ENCODE measurements around the gene DOCK1. TPM values are rescaled to one million over a fixed set of nuclear protein-coding genes. Genes with fewer than 3 reads are reported as not detected.

DOCK1 gene
- polyA plus RNA-seq, 1 of the 3 experiments (the other 2 are of a cell fraction), result 15.5 TPM

- H3K9me3 ChIP-seq, result no peaks in the 10 kb centered on the region
- no peak overlapping the region for H3K27ac ChIP-seq (ENCODE audit: low read depth in 2 of 2, low read length in 1 of 2)
- H3K36me3 ChIP-seq (replicated peaks in 1 of 2; ENCODE audit: control insufficient read depth in 1 of 2, insufficient read depth in 2 of 2, low read length in 1 of 2), result no peaks in the 10 kb centered on the region
- over 99% methylated on average over 8 of the region's 8 CpGs for WGBS (ENCODE audit: low lambda C conversion rate)
- H3F3A ChIP-seq (replicated peaks; ENCODE audit: insufficient read depth), result no peaks in the 10 kb centered on the region
- H3K9ac ChIP-seq, result no peak overlapping the region
- no peaks in the 10 kb centered on the region for H3K27me3 ChIP-seq (ENCODE audit: insufficient read depth)
- ChIA-PET POLR2A (no interaction called here), CTCF (no interaction called here)
- TF ChIP-seq NRF1 (IDR thresholded peaks at IDR 0.05; ENCODE audit: low read depth, low read length) (no peak), YY1 (IDR thresholded peaks at IDR 0.05; ENCODE audit: low read depth) (no peak), RAD21 (IDR thresholded peaks at IDR 0.05; ENCODE audit: low read length) (no peak), TCF12 (IDR thresholded peaks at IDR 0.05) (no peak), FOSL2 (IDR thresholded peaks at IDR 0.05; ENCODE audit: borderline replicate concordance, low read depth) (no peak), RFX5 (IDR thresholded peaks at IDR 0.05; ENCODE audit: low read length) (no peak), GATA2 (CRISPR knock-in tag; IDR thresholded peaks at IDR 0.05) (no peak), RXRA (IDR thresholded peaks at IDR 0.05; ENCODE audit: borderline replicate concordance, low read depth) (no peak), MAX (IDR thresholded peaks at IDR 0.05; ENCODE audit: low read depth) (no peak)
- TF ChIP-seq, protein P1, sequence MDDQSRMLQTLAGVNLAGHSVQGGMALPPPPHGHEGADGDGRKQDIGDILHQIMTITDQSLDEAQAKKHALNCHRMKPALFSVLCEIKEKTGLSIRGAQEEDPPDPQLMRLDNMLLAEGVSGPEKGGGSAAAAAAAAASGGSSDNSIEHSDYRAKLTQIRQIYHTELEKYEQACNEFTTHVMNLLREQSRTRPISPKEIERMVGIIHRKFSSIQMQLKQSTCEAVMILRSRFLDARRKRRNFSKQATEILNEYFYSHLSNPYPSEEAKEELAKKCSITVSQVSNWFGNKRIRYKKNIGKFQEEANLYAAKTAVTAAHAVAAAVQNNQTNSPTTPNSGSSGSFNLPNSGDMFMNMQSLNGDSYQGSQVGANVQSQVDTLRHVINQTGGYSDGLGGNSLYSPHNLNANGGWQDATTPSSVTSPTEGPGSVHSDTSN (IDR thresholded peaks at IDR 0.05), result no peak
- no peak overlapping the region for H3K4me3 ChIP-seq (ENCODE audit: low read depth in 2 of 2, low read length in 1 of 2)
- no peak for DNase-seq
- H3K79me2 ChIP-seq (ENCODE audit: insufficient read depth), result no peaks in the 10 kb centered on the region
- H3K4me2 ChIP-seq, result no peak overlapping the region
- H4K20me1 ChIP-seq (ENCODE audit: insufficient read depth), result peaks cover 16% of the 10 kb centered on the region; the same call in 1 of the 2 replicates
- H2AFZ ChIP-seq (ENCODE audit: low read depth), result no peak overlapping the region
- no peaks in the 10 kb centered on the region for H3K9me2 ChIP-seq
- H3K4me1 ChIP-seq (ENCODE audit: control insufficient read depth in 1 of 2, insufficient read depth in 2 of 2, low read depth in 1 of 2, low read length in 1 of 2), result peaks cover 0 to 3% of the 10 kb centered on the region in 2 experiments; a peak in 1 of 4 replicates
Observed at GRCh38 chr10:127200646-127201045, 295.4 kb downstream of the DOCK1 start.

DNA sequence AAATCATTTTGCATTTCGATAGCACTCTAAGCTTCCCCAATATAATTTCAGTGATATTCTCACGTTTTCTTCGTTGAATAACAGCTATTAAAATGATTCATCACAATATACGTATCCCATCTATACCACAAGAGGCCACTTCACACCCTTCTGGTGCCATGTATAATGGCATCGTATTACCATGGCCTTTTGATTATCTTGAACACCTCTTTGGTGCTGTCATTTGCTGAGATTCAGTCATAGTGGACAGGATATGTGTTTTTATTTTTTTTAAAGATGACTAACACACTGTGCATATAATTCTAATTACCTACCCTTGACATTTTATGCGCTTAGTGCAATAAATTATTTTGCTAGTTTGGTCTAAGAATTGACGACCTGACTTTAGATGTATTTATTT, 297.8 kb downstream of the DOCK1 start:
- TF ChIP-seq FOSL2 (IDR thresholded peaks at IDR 0.05; ENCODE audit: borderline replicate concordance, low read depth), result no peak
- TF ChIP-seq RFX5 (IDR thresholded peaks at IDR 0.05; ENCODE audit: low read length), result no peak
- TF ChIP-seq REST (IDR thresholded peaks at IDR 0.05; ENCODE audit: low read depth, low read length), result no peak
- TF ChIP-seq TAF1 (IDR thresholded peaks at IDR 0.05; ENCODE audit: borderline replicate concordance, low read depth, low read length), result no peak
- no peak for TF ChIP-seq IRF3 (IDR thresholded peaks at IDR 0.05; ENCODE audit: low read depth, low read length)
- TF ChIP-seq NRF1 (IDR thresholded peaks at IDR 0.05; ENCODE audit: low read depth, low read length), result no peak
- TF ChIP-seq RXRA (IDR thresholded peaks at IDR 0.05; ENCODE audit: borderline replicate concordance, low read depth), result no peak
- no peak for TF ChIP-seq GATA2 (CRISPR knock-in tag; IDR thresholded peaks at IDR 0.05)
- TF ChIP-seq POLR2AphosphoS5 (IDR thresholded peaks at IDR 0.05; ENCODE audit: low read depth, low read length), result no peak
- no peak for TF ChIP-seq USF1 (IDR thresholded peaks at IDR 0.05; ENCODE audit: borderline replicate concordance, low read depth)
- no peak for TF ChIP-seq TCF12 (IDR thresholded peaks at IDR 0.05)
- no peak for TF ChIP-seq SIN3A (IDR thresholded peaks at IDR 0.05; ENCODE audit: borderline replicate concordance, low read depth, low read length)
- Histone ChIP-seq H3K4me1 (ENCODE audit: control insufficient read depth in 1 of 2, insufficient read depth in 2 of 2, low read depth in 1 of 2, low read length in 1 of 2) (no peaks in the 10 kb centered on the region), H3K79me2 (ENCODE audit: insufficient read depth) (no peaks in the 10 kb centered on the region), H3F3A (replicated peaks; ENCODE audit: insufficient read depth) (no peaks in the 10 kb centered on the region), H2AFZ (ENCODE audit: low read depth) (no peak overlapping the region), H4K20me1 (ENCODE audit: insufficient read depth) (no peaks in the 10 kb centered on the region), H3K9me3 (no peaks in the 10 kb centered on the region), H3K27ac (ENCODE audit: low read depth in 2 of 2, low read length in 1 of 2) (no peak overlapping the region), H3K36me3 (replicated peaks in 1 of 2; ENCODE audit: control insufficient read depth in 1 of 2, insufficient read depth in 2 of 2, low read length in 1 of 2) (no peaks in the 10 kb centered on the region), H3K4me3 (ENCODE audit: low read depth in 2 of 2, low read length in 1 of 2) (no peak overlapping the region), H3K27me3 (ENCODE audit: insufficient read depth) (no peaks in the 10 kb centered on the region), H3K9me2 (no peaks in the 10 kb centered on the region), H3K4me2 (no peak overlapping the region), H3K9ac (no peak overlapping the region)
- WGBS (ENCODE audit: low lambda C conversion rate), result 96% methylated on average over 7 of the region's 7 CpGs
- ChIA-PET POLR2A (no interaction called here), CTCF (interaction anchor here (1.1 kb wide), 1 partner anchor 10 kb away, joined by 3 read pairs; no protein-coding TSS in a partner anchor)
- no peak for DNase-seq

Data from SK-N-SH (cell line).